ENCODE data around the gene UBAC1.
"Not testable (repeated sequence)": the region's sequence is repeated elsewhere in the genome, so short reads cannot be mapped to it uniquely, and the experiment has no call there.

Gene UBAC1

DNA sequence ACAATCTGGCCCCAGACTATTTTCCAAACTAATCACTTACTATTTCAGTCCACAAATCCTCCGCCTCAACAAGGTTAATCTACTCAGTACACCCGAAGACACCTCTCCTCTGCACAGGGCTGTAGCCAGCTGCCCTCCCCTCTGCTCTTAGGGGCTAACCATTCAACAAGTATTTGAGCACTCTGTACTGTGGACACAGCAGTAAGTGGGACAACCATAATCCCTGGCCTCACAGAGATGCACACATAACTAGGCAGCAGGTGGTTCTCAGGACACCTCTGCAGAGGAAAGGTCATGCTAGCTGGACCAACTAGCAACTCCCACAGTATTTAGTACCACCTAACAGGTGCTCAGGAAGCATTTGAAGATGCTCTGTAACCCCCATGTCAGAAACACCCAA, 59.3 kb downstream of the UBAC1 start:
- DNase-seq (ENCODE audit: low read depth, low spot score) = no peak

DNA sequence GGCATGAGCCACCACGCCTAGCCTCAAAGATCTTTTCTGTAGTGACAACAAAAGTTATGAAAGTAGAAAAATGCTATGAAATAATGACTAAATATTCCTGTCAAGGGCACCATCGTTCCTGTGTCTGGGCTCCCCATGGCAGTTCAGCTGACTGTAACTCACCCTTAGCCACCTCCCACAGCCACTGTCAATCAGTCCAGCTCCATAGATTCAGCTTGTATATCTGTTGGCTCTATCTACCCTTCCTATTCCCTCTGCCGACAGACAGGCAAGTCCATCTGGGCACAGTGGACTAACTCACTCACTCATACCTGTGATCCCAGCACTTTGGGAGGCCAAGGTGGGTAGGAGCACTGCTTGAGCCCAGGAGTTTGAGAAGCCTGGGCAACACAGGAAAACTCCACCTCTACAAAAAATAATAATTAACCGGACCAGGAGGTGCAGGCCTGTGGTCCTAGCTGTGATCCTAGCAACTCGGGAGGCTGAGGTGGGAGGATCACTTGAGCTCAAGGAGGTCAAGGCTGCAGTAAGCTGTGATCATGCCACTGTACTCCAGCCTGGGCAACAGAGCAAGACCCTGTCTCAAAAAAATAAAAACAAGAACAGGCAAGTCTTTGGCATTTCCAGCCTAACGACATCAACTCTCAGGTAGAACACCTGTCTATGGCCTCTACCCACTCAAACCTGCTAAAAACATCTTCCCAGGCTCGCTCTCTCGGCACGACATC, 60.0 kb downstream of the UBAC1 start:
- no peak for DNase-seq (ENCODE audit: low read depth, low spot score)

DNA sequence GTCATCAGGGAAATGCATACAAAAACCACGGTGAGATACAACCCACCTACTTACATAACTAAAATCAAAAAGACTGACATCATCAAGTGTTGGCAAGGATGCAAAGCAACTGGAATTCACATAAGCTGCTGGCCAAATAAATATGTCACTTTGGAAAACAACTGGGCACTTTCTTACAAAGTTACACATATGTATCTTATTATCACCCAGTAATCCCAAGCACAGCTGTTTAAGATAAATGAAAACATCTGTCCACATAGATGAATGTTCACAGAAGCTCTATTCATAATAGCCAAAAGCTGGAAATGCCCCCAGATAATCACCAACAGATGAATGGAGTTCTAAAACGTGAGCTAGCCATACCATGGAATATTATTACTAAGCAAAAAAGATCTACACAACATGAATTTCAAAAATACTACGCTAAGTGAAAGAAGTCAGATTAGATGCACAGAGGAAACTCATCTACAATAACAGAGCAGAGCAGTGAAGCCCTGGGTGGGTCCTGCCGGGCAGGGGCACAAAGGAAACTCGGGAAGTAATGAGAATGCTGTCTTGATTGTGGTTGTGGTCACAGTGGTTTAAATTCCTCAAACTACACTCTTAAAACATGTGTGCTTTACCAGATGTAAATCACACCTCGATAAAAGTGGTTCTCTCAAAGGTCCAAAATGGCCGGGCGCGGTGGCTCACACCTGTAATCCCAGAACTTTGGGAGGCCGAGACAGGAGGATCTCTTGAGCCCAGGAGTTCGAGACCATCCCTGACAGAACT, 62.4 kb downstream of the UBAC1 start:
- DNase-seq (ENCODE audit: low read depth, low spot score) = peak; percentile 61

DNA sequence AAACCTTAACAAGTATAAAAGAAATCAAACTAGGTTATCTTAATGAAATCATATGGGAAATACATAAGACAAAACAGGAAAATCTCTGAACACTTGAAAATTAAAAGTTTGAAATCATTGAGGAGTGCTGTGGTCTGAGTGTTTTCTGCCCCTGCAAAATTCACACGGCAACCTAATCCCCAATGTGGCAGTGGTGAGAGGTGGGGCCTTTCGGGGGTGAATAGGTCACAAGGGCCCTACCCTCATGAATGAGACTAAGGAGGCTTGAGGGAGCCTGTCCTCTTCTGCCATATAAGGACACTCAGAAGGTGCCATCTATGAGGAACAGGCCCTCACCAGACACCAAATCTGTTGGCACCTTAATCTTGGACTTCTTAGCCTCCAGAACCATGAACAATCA, 64.5 kb downstream of the UBAC1 start:
- DNase-seq (ENCODE audit: low read depth, low spot score) = no peak

DNA sequence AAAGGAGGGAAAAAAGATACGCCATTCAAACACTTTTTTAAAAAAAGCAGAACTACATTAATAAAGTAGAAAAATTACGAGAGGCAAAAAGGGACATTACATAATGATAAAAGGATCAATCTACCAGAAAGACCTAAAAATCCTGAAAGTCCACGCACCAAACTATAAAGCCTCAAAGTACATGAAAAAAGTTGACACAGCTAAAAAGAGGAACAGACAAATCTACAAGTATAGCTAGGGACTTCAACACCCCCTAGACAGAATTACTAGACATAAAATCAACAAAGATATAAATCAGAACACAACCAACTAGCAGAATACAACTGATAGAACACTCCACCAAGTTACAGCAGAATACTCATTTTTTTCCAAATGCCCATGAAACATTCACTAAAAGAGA, 65.0 kb downstream of the UBAC1 start:
- DNase-seq (ENCODE audit: low read depth, low spot score) = no peak

DNA sequence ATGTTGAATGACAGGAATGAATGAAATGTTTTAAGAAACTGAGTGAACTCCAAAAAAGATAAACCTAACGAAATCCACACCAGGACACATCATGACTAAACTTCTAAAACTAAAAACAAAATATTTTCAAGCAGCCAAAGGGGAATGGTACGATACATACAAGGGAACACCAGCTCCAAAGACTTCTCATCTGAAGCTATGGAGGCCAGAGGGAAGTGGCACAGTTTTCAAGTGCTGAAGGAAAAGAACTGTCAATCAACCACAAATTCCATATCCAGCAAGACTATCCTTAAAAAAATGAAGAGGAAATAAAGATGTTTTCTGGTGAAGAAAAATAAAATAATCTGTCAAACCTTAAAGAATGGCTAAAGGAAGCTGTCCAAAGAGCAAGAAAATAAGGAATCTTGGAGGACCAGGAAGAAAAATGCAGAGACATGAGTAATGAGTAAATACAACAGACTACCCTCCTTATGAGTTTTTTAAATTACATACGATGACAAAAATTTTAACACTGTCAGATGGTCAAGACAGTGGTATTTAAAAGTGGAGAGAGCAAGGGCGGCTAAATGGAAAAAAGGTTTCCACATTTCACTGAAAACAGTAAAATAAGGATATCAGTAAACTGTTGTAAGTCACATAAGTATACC, 65.8 kb downstream of the UBAC1 start:
- no peak for DNase-seq (ENCODE audit: low read depth, low spot score)

DNA sequence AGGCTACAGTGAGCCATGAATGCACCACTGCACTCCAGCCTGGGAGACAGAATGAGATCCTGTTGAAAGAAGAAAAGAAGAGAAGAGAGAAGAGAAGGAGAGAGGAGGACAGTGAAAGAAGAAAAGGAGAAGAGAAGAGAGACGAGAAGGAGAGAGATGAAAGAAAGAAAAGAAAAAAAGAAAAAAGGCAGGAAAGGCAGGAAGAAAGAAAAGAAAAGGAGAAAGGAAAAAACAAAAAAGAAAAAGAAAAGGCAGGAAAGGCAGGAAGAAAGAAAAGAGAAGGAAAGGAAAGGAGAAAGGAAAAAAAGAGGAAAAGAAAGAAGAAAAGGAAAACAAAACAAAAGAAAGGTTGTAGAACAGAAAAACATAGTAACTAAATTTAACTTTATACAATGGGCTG, 68.1 kb downstream of the UBAC1 start:
- DNase-seq (ENCODE audit: low read depth, low spot score) = no peak

DNA sequence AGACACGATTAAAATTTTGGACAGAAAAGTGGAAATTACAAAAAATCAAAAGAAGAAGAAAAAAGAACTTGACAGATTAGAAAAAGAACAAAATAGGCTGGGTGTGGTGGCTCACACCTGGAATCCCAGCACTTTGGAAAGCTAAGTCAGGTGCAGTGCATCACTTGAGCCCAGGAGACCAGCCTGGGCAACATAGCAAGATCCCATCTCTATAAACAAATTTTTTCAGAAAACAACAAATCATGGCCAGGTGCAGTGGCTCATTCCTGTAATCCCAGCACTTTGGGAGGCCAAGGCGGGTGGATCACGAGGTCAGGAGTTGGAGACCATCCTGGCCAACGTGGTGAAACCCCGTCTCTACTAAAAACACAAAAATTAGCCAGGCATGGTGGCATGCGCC, 68.8 kb downstream of the UBAC1 start:
- not testable (repeated sequence) for DNase-seq (ENCODE audit: low read depth, low spot score)

DNA sequence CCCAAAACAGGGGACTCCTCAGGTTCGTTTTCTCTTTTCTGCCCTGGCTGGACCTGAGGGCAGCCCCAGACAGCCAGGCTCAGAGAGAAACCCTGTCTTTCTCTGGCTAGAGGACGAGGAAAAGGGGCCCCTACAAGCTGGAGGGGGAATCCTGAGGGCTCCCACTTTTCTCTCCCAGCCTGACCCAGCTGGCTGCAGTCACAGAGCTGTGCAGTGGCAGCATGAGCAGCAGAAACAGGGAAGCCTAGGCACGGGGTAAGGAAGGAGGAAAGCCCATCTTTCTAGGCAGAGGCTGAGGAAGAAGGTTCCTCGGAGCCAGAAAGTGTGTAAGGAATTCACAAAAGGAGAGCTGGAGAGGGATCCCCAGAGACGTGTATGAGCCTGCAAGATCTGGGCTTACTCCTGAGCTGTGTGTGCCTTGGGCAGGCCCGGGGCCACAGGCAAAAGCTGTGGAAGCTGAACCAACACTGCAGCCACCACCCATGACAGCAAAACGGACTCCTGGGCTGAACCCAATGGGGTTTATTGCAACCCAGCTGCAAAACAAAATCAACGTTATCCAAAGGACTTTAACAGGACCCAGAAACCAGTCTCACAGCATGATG, 70.0 kb downstream of the UBAC1 start:
- DNase-seq (ENCODE audit: low read depth, low spot score) = no peak

DNA sequence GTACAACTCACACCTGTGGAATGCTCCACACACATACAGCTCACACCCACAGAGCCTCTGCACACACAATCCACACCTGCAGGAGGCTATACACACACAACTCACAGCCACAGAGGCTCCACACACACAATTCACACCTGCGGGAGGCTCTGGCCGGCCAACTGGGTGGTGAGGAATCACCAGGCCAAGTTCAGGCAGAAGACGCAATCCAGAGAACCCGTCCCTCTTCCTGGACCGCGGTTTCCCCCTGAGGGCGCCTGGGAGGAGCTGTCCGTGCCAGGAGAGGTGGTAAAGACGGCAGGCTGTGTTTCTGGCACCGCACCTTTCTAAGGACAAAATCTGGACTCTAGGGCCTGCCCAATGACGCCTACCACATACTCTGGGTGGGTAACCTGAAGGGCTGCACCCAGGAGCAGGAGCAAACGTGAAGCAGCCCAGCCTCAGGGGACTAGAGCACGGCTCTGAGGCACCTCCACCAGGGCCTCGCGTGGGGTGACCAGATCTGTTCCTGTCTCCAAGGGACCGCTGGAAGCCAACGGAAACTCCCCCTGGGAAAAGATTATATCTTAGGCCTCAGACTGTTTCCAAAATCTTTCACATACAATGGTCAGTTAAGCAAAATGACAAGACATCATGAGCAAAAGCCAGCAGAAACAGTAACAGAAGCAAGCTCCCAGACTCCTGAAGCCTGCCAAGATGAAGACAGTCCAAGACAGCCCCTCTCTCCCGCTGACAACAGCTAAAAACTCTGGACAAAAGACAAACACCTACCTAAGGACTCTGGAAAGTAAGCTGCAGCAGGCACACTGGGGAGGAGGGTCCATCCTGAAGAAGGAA, 70.8 kb downstream of the UBAC1 start:
- no peak for DNase-seq (ENCODE audit: low read depth, low spot score)

DNA sequence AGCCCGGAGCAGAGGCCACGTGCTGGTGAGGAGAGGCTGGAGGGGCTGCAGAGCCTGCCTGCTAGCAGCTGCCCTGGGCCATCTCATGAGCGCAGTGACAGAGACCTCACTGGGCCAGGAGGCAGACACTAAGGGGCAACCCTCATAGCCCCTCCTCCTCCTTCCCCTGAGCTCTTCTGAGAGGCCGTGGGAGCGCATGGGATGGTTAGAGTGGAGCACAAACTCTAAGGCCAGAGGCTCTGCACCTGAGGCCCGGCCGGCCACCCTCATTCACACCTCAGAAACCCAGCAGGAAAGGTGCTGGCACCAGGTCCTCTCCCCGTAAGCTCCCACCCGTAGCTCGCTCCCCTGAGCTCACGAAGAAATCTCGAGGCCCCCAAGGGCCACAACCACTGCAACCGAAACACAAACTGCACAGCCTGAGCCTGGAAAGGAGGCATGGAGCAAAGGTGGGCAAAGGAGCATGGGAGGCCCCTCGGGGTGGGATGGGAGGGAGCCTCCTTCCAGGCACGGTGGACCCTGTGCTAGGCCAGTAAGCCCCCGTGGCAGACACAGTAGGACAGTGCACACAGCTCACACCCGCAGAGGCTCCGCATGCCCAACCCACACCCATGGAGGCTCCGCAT, 71.5 kb downstream of the UBAC1 start:
- no peak for DNase-seq (ENCODE audit: low read depth, low spot score)

DNA sequence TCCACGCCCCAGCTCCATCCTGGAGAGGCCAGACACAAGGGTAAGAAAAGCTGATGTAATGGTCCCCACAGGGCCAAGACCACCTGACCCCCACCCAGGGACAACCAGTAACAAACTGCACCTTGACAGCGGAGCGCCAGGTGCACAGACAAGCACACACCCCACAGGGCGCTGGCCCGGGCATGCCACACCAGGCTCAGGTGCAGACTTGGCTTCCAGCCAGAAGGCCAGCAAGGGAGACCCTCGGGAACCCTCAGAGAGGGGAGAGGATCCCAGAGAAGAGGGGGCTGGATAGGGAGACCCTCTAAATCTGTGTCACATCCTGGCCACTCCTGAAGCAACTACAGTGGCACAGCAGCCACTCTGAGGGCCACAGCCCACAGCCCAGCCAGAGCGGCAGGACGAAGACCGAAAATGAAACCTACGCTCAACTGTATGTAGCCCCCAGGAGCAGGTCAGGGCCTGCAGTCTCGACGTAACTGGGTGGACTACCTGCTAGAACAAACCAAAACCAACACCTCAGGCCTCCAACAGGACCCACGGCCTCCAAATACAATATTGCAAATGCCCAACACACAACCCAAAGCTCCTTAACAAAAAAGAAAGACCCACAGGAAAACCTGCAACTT, 72.3 kb downstream of the UBAC1 start:
- no peak for DNase-seq (ENCODE audit: low read depth, low spot score)

DNA sequence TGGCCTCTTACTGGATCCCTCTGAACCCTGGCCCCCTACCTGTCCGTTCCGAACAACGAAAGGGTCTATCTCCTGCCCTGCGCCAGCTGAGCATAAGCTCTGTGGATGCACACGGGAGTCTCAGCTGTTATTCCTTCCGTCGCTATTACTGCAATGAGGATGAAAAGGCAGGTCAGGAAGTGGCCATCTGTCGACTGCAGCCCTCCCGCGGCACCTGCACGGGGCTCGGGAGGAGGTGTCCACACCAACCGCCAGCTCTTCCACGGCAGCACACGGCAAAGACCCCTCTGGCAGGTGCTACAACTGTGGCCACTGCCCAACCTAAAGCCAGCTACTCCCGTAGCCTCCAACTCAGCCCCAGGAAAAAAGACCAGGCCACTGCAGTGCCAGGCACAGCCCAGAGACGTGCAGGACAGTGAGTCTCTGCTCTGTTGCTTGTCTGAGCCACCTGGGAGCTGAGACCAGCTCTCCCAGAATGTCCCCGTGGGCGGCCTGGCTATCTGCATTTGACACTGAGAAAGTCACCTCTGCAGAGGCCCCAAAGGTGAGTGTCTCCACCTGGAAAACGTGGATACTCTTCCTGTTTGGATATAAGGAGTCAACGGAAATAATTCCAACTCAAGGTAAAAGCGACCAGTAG, 72.9 kb downstream of the UBAC1 start:
- no peak for DNase-seq (ENCODE audit: low read depth, low spot score)

DNA sequence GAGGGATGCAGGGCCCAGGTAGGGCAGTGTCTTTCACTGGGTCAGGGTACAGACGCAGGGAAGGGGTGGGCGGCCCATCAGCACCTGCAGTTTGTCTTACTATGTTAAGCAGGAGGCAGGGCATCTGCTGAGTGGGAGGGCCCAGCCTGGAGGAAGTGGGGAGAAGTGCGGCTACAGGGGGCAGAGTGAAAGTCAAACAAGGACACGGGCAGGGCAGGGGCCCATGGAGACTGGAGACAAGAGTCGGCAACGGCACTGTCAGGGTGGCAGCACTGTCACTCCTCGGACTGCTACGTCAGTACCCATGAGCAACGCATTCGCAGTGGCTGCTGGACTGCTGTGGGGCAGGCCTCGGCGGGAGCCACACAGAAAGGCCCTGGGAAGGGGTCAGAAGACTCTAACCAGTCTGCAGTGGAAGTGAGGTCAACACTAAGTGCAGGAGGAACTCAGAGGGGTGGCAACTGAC, 73.6 kb downstream of the UBAC1 start:
- no peak for DNase-seq (ENCODE audit: low read depth, low spot score)

DNA sequence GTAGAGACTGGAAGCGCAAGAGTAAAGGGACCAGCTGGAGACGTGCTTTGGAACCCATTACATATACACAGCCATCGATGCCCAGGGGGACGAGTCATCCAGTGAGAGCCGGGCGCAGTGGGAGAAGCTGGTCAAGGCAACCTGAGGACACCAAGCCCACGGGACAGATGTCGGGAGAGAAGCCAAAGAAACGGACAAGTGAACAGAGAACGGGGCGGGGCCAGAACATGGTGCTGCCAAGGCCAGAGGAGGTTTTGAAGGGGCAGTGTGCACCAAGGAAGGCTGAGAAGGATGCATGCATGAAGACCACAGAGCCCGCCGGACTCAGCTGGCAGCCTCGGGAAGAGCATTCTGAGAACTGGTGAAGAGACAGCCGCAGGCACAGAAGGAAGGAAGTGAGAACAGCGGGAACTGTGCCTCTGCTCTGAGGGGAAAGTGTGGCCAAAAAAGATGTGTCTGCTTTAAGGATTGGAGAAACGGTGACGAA, 74.1 kb downstream of the UBAC1 start:
- DNase-seq (ENCODE audit: low read depth, low spot score) = peak; percentile 41

DNA sequence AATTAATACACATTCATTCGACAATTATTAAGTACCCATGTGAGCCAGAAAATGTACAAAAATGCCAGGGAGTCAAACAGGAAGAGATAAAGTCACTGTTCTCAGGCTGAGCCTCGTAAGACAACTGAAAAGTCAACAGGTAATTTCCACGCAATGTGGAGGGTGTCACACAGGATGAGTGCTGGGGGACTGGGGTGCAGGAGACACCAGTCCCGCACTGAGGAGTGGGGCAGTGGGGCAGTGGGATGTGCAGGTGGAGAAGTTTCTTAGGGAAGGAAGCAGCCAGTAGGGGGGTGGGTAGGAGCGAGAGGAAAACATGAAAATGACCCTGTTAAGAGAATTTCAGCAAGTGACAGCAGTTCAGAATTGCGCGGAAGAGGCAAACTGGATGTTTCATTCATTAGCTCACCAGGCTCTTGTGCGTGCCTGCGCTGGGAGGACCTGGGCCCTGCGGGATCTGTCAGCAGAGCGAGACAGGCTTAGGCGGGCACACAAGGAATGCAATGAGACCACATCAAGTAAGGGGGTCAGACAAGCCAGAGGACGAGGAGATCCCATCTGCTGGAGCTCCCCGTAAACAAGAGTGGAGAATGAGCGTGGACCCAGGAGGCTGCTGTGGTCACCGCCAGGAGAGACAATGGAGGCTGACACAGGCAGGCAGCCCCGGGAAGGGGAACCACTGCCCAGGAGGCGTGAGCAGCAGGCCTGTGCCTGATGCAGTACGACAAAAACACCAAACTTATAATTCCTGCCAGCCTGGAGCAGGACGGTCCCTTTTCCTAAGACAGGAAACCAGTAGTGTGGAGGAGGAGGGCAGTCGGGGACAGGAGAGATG, 74.8 kb downstream of the UBAC1 start:
- peak; percentile 79 for DNase-seq (ENCODE audit: low read depth, low spot score)

DNA sequence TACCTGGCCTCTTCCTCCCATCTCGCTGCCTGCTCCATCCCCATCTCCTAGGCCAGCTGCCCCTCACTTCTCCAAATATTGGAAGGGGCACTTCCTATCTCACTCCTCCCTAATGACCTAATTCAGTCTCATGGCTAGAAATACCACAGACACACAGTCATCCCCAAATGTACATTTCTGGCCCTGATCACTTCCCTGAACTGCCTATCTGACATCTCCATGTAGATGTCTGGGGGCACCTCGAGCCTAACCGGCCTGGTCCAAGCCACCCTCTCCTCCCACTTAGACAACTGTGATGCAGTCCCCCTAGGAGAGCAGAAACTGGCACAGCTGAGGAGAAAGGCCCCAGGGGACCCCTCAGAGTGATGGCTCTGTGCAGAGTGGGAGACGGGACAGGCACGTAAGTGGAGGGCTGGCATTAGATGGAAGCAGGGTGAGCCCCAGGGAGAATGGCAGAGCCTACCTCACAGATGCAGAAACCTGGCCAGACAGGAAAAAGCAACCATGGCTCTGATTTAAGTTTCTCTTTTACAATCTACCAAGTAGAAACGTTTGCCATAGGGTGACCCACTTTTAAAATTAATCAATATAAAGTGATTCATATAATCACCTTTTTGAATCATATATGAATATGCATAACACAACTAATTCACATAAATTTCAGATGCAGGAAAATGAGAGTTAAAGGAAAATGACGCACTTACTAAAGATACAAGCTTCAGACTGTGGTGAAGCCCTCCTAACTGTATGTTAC, 75.9 kb downstream of the UBAC1 start:
- DNase-seq (ENCODE audit: low read depth, low spot score) = peak; percentile 35
